Astrocyte of the cerebellum (primary cell): ENCODE results near the gene CAB39.

Experiments
- DNase-seq: peaks from one replicate; pipeline ENCODE4 v3.0.0-alpha.2; 2011; ENCODE audit warnings: low read depth
- H3K4me3 ChIP-seq: 2 replicates; pipeline ENCODE4 v1.5.1; 2011; ENCODE audit warnings: mild to moderate bottlenecking, low read depth, low read length, moderate library complexity
- in situ Hi-C: cut with HindIII; loops from 2 replicates; pipeline ENCODE4 v1.10.0; 2017; ENCODE audit warnings: low sequenced_read_pairs
- TF ChIP-seq, protein P1 (sequence below): IDR thresholded peaks from 2 replicates; pipeline ENCODE4 v1.5.1; 2012; ENCODE audit warnings: low read length, low read depth, moderate library complexity, mild to moderate bottlenecking; ENCODE audit errors: missing control alignments

Gene CAB39

DNA sequence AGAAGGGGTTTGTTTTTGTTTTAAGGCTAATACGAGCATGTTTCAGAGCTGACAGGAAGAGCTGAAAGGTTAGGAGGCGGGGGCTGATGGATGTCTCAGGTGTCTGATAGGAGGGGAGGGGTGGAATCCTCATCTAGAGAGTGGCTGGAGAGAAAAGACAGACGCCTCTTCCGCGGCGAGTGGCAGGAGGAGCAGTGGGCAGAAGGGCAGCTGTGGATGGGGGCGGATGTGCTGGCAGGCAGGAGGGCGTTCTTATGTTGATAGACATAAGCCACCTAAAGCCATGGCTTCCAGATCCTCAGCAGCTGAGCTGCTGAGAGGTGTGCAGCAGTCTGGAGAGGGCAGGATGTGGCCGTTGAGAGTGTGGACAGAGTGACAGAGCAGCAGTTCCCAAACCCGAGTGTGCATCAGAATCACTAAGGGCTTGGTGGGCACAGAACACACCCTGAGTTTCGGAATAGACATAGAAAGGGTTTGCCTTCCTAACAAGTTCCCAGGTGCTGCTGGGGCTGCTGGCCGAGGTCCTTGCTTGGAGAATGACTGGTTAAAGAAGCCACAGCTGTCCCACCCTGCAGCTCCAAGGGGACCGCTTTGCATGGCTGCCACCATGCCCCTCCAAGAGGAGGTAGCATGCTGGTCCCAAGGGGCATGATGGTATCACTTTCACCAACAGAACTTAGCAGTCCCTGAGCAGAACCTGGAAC is 149.1 kb downstream of the CAB39 start:
- no peak overlapping the region for H3K4me3 ChIP-seq
- no peak for DNase-seq
- in situ Hi-C loops, result no loop called here
- TF ChIP-seq, protein P1, sequence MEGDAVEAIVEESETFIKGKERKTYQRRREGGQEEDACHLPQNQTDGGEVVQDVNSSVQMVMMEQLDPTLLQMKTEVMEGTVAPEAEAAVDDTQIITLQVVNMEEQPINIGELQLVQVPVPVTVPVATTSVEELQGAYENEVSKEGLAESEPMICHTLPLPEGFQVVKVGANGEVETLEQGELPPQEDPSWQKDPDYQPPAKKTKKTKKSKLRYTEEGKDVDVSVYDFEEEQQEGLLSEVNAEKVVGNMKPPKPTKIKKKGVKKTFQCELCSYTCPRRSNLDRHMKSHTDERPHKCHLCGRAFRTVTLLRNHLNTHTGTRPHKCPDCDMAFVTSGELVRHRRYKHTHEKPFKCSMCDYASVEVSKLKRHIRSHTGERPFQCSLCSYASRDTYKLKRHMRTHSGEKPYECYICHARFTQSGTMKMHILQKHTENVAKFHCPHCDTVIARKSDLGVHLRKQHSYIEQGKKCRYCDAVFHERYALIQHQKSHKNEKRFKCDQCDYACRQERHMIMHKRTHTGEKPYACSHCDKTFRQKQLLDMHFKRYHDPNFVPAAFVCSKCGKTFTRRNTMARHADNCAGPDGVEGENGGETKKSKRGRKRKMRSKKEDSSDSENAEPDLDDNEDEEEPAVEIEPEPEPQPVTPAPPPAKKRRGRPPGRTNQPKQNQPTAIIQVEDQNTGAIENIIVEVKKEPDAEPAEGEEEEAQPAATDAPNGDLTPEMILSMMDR, result no peak

DNA sequence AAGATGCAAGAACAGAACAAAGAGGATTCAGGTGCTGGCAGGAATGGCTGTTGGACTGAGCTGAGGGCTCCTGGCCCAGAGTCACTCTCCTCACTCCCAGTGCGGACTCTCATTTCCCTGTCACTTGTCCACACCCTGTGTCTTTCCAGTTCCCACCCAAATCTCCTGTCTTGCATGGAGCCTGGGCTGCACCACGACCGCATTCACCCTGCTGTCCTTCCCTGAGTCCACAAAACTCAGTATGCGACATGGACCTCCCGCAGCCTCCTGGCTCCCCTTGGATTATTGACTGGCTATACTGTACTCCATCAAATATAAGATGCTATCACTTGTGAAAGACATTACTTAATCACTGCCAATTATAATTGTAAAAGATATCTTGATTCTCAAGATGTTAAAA is 149.7 kb downstream of the CAB39 start:
- TF ChIP-seq, protein P1, result no peak
- no peak for DNase-seq
- in situ Hi-C loops, result no loop called here
- H3K4me3 ChIP-seq, result no peak overlapping the region

DNA sequence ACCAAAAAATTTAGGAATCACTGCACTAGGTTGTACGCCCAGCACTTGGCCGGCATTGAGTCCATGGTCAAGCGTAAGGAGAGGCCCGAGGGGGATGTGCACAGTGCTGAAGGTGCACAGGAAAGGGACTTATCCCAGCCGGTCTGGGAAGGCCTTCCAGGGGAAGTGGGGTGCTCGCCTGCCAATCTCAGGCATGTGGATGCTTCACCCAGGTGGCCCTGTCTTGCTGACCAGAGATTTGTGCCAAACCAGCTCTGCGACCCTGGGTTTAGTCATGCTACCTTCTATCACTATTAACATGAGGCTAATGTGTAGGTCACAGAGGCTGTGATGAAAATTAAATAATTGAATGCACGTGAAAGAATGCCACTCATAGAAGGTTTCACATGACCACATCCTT is 150.4 kb downstream of the CAB39 start:
- no peak overlapping the region for H3K4me3 ChIP-seq
- DNase-seq, result no peak
- TF ChIP-seq, protein P1, result no peak
- in situ Hi-C loops, result no loop called here

DNA sequence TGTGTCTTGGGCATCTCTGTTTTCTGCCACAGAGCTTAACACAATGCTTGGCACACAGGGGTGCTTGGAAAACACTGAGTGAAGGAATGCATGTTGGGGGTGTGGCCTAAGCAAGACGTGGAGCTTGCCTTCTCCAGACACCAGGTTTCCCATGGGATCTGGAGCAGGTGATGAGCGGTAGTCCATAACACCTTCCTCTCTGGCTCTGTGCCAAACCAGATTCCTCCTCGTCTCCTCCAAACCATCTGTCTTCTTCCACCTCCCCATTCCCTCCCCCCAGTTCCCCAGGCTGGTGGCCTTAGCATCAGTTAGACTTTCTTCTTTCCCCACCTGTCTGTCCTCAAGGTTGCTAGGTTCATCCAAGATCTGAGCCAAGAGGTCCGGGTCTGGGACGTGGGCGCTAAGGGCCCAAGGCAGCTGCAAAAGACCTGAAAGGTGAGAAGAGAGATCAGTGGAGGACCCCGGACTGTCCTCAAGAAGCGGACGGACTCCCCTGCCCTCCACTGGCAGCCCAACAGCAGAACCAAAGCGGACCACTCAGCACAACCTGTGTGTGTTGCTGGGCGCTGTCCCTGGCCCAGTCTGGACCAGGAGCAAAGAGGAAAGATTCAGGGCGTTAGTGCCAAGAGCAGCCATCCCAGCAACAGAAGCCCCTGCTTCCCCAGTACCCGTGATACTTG is 150.9 kb downstream of the CAB39 start:
- no peak for DNase-seq
- TF ChIP-seq, protein P1, result no peak
- in situ Hi-C loops, result no loop called here
- no peak overlapping the region for H3K4me3 ChIP-seq

DNA sequence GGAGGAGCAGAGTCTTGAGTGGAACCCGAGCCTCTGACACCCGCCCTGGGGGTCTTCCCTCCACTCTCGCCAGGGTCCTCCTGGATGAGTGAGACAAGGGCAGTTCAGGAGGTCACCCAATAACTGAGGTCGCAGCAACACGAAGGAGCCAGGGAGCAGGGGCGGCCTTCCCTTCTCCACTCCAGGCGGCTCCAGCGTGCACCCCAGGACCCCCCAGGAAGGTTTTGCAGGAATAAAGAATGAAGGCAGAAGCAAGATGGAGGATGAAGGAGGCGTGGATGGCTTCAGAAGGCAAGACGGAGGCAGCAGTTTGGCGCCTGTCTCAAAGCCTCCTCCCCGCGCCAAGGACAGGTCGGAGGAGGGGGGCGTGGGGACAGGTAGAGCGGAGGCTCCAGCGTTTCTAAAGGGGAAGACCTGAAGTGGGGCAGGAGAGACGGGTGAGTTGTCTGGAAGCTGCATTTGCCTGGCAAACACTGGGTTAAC is 151.5 kb downstream of the CAB39 start:
- in situ Hi-C loops, result no loop called here
- H3K4me3 ChIP-seq, result peak overlapping the region; percentile 73
- TF ChIP-seq, protein P1, result no peak
- no peak for DNase-seq

DNA sequence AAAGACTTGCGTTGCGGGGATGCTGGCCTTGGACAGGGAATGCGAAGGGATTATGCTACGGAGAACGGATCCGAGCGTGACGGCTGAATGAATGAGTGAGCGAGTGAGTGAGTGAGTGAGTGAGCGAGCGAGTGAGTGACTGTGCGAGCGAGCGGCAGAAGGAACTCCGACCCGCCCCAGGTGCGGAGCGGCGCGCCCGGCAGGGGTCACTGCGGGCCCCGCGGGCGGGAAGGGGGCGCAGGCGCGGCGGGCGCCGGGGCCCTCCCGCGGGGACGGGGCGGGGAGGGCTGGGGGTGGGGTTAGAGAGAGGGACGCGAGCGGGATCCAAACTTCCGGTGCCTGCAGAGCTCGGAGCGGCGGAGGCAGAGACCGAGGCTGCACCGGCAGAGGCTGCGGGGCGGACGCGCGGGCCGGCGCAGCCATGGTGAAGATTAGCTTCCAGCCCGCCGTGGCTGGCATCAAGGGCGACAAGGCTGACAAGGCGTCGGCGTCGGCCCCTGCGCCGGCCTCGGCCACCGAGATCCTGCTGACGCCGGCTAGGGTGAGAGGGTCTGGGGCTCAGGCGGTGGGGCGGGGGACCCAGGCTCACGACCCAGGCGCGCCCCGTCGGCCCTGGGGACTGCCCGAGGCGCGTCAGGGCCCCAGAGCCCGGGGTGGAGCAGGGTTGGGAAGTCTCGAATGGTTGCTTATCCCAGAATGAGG is 152.1 kb downstream of the CAB39 start, which contains the start of gene ITM2C:
Gene ITM2C (plus strand): TSS at position 338 of the 702 bp plus-strand sequence. CDS start 84 bp downstream, at position 422.
- peak within 1 kb of the TSS; percentile 73 for H3K4me3 ChIP-seq
- in situ Hi-C loops, result no loop called here
- TF ChIP-seq, protein P1, result peak; percentile 13
- DNase-seq, result no peak
